RPMI8226 (cell line): ENCODE measurements around the gene SCD.
A peak's percentile ranks its signal among the peaks of the same experiment; 100 is the strongest.
"Not testable (repeated sequence)": the region's sequence is repeated elsewhere in the genome, so short reads cannot be mapped to it uniquely, and the experiment has no call there.

ENCODE experiments used
- DNase-seq: peaks from one replicate; pipeline ENCODE4 v3.0.0-alpha.2; 2015

SCD gene

GRCh38 chr10:100362570-100363496 lies 15.8 kb downstream of the SCD start:
- no peak for DNase-seq

GRCh38 chr10:100364175-100364574 lies 17.1 kb downstream of the SCD start:
- DNase-seq: no peak

- DNase-seq: peak; percentile 83
Measured at GRCh38 chr10:100364735-100365391, 17.8 kb downstream of the SCD start.

- DNase-seq: no peak
Measured at GRCh38 chr10:100368721-100369120, 21.7 kb downstream of the SCD start.

- DNase-seq: peak; percentile 85
Measured at GRCh38 chr10:100370714-100371481, 23.9 kb downstream of the SCD start.

GRCh38 chr10:100371482-100372027 lies 24.5 kb downstream of the SCD start:
- DNase-seq: no peak

GRCh38 chr10:100372415-100373297 lies 25.6 kb downstream of the SCD start:
- DNase-seq: no peak

GRCh38 chr10:100373298-100374199 lies 26.5 kb downstream of the SCD start:
- peak; percentile 90 for DNase-seq

GRCh38 chr10:100374200-100374655 lies 27.2 kb downstream of the SCD start:
- DNase-seq: no peak

- DNase-seq: not testable (repeated sequence)
Measured at GRCh38 chr10:100374677-100375353, 27.8 kb downstream of the SCD start.

- DNase-seq: not testable (repeated sequence)
Measured at GRCh38 chr10:100376656-100377055, 29.6 kb downstream of the SCD start.

- no peak for DNase-seq
Measured at GRCh38 chr10:100377830-100378229, 30.8 kb downstream of the SCD start.

GRCh38 chr10:100380400-100380799 lies 33.4 kb downstream of the SCD start:
- DNase-seq: no peak

GRCh38 chr10:100382553-100382952 lies 35.5 kb downstream of the SCD start:
- DNase-seq: no peak

GRCh38 chr10:100383251-100383650 lies 36.2 kb downstream of the SCD start:
- no peak for DNase-seq

- DNase-seq: no peak
Measured at GRCh38 chr10:100391163-100392002, 44.4 kb downstream of the SCD start.

- no peak for DNase-seq
Measured at GRCh38 chr10:100392686-100393003, 45.6 kb downstream of the SCD start.

- no peak for DNase-seq
Measured at GRCh38 chr10:100395626-100396025, 48.6 kb downstream of the SCD start.

GRCh38 chr10:100396605-100397004 lies 49.6 kb downstream of the SCD start:
- DNase-seq: no peak
